GM12878 (cell line): ENCODE measurements around the gene CARD9.

ENCODE experiments used
- CTCF ChIP-seq, 3 experiments: IDR thresholded peaks in 2 of 3; conservative IDR thresholded peaks in 1 of 3; 2 replicates each; pipeline ENCODE4 v1.5.1; 2011; ENCODE audit warnings: low read depth in 3 of 3, low read length in 3 of 3, mild to moderate bottlenecking in 3 of 3, control low read depth in 2 of 3, moderate library complexity in 2 of 3, inconsistent platforms in 1 of 3, mixed read lengths in 1 of 3; ENCODE audit not compliant: control insufficient read depth in 2 of 3, insufficient read depth in 1 of 3; ENCODE audit errors: extremely low read depth in 1 of 3
- ESRRA ChIP-seq: IDR thresholded peaks from 2 replicates; pipeline ENCODE4 v1.6.1; 2012; ENCODE audit warnings: mild to moderate bottlenecking, low read length, improper control_type of control experiment
- MAX ChIP-seq: IDR thresholded peaks from 2 replicates; pipeline ENCODE4 v1.6.1; 2012; ENCODE audit warnings: low read depth, low read length, improper control_type of control experiment
- MLLT1 ChIP-seq: fragments of 450-650 bp; IDR thresholded peaks from 2 replicates; pipeline ENCODE4 v1.6.1; 2016; ENCODE audit warnings: mild to moderate bottlenecking
- POLR2A ChIP-seq: IDR thresholded peaks from 2 replicates; pipeline ENCODE4 v1.6.1; 2011; ENCODE audit warnings: low read depth, mild to moderate bottlenecking, low read length
- POLR2AphosphoS5 ChIP-seq: IDR thresholded peaks from 2 replicates; pipeline ENCODE4 v1.6.1; 2011; ENCODE audit warnings: mild to moderate bottlenecking, low read length, inconsistent platforms
- REST ChIP-seq: IDR thresholded peaks from 2 replicates; pipeline ENCODE4 v1.6.1; 2012; ENCODE audit warnings: mild to moderate bottlenecking, low read depth, low read length
- TCF7 ChIP-seq: IDR thresholded peaks from 2 replicates; pipeline ENCODE4 v1.6.1; 2014; ENCODE audit warnings: antibody characterized with exemption, borderline replicate concordance
- ZBTB11 ChIP-seq: fragments of 450-650 bp; formaldehyde crosslinking; IDR thresholded peaks from 2 replicates; pipeline ENCODE4 v1.5.0; 2022; ENCODE audit warnings: mild to moderate bottlenecking, missing genetic modification characterization

GRCh38 chr9:136373300-136374182 lies at the start of gene CARD9:
- TF ChIP-seq CTCF (IDR thresholded peaks at IDR 0.05 in 2 of 3, conservative IDR thresholded peaks at IDR 0.05 in 1 of 3; ENCODE audit: control insufficient read depth in 2 of 3, extremely low read depth in 1 of 3, insufficient read depth in 1 of 3, low read depth in 3 of 3, low read length in 3 of 3) = no peak
- TF ChIP-seq ZBTB11 (CRISPR knock-in tag) = no peak
- no peak for TF ChIP-seq POLR2AphosphoS5
- TF ChIP-seq TCF7 = no peak
- TF ChIP-seq REST = no peak
- TF ChIP-seq MAX = no peak
- TF ChIP-seq POLR2A = no peak
- TF ChIP-seq ESRRA = no peak
- TF ChIP-seq MLLT1 = no peak
